Activated CD8-positive, alpha-beta memory T cell treated with anti-CD3 and anti-CD28 coated beads for 4 hours (primary cell): ENCODE results near the gene FMN1.
"Not testable (repeated sequence)": the region's sequence is repeated elsewhere in the genome, so short reads cannot be mapped to it uniquely, and the experiment has no call there.

Source experiments
- DNase-seq, 2 donors: peaks; one replicate each; pipeline ENCODE4 v3.0.0-alpha.2; 2020; ENCODE audit warnings: low read depth in 2 of 2

Gene FMN1

GRCh38 chr15:33091983-33092693, 102.4 kb downstream of the FMN1 start:
- no peak for DNase-seq

GRCh38 chr15:33089878-33090757, 104.4 kb downstream of the FMN1 start:
- DNase-seq = no peak

DNA sequence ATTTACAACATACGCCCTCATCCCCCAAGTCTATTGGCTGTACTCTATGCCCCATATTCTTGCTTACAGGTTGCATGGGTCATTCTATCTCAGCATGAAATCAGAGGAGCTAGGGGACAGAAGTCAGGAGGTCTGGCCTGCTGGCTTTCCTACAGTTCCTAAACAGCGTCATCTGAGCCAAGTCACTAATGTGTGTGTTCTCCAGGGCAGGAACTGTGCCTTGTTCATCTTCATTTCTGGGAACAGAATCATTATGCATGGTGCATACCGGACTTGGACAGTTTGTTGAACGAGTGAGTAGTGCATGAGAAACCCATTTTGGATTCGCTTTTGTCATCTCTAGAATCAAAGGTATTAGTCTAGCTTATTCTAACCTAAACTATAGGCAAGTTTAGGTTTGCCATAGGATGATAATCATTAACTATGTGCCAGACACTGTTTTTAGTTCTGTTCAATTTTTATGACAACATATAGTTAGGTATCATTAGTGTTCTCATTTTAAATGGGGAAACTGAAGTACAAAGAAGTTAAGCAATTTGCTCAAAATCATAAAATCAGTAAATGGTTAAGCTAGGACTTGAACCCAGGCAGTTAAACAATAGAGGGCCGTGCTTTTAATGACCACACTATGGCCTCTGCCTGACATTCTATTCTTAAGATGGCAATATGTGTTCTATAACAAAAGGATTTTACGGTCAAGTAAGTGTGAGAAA, 105.2 kb downstream of the FMN1 start:
- DNase-seq = no peak

- no peak for DNase-seq
Measured at GRCh38 chr15:33086500-33087121, 107.9 kb downstream of the FMN1 start.

- no peak for DNase-seq
Measured at GRCh38 chr15:33084661-33085060, 109.9 kb downstream of the FMN1 start.

DNA sequence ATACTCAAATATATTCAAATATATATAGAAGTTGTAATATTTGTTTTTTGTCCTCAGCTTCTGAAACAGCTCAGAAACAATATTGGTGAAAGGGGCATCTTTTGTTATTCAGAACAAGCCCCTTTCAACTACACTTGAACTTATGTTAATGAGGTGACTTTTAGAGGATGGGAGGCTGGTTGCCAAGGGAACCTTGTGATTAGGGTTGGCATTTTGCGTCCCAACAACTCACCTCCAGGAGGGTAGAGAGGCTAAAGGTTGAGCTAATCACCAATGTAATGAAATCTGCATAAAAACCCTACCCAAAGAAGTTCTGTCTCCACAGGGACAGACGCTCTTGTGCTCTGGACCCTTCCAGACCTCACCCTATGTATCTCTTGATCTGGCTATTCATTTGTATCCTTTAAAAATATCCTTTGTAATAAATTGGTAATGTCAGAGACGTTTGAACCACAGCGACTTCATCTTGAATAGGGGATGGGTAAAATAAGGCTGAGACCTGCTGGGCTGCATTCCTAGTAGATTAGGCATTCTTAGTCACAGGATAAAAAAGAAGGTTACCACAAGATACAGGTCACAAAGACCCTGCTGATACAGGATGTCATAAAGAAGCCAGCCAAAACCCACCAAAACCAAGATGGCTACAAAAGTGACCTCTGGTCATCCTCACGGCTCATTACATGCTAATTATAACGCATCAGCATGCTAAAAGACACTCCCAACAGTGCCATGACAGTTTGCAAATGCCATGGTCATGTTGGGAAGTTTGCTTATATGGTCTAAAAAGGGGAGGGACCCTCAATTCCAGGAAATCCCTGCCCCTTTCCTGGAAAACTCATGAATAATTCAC, 111.1 kb downstream of the FMN1 start:
- DNase-seq = no peak

- no peak for DNase-seq
Measured at GRCh38 chr15:33080006-33080405, 114.5 kb downstream of the FMN1 start.

- no peak for DNase-seq
Measured at GRCh38 chr15:33078607-33079006, 115.9 kb downstream of the FMN1 start.

DNA sequence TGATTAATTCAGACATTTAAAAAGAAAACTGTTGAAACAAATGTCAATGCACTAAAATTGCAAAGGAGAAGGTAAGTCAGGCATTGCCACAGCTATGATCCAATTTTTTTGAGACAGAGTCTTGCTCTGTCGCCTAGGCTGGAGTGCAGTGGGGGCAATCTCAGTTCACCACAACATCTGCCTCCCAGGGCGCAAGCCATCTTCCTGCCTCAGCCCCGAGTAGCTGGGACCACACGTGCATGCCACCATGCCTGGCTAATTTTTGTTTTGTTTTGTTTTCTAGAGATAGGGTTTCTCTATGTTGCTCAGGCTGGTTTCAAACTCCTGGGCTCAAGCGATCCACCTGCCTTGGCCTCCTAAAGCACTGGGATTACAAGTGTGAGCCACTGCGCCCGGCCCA, 117.6 kb downstream of the FMN1 start:
- DNase-seq = no peak

DNA sequence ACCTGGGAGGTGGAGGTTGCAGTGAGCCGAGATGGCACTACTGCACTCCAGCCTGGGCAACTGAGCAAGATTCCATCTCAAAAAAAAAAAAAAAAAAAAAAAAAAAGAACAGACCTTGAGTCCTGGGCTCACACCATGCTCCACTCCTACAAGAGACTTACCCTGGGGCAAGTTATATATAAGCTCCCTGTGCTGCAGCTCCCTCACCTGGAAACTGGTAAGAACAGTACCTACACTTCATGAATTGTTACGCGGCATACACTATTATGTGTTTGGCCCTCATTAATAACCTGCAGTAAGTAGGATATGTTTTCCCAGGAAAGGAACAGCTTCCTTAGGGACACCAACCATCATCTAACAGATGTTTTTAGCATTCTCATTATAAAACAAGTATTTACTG, 119.6 kb downstream of the FMN1 start:
- DNase-seq = no peak

- DNase-seq = no peak
Measured at GRCh38 chr15:33074212-33074611, 120.3 kb downstream of the FMN1 start.

DNA sequence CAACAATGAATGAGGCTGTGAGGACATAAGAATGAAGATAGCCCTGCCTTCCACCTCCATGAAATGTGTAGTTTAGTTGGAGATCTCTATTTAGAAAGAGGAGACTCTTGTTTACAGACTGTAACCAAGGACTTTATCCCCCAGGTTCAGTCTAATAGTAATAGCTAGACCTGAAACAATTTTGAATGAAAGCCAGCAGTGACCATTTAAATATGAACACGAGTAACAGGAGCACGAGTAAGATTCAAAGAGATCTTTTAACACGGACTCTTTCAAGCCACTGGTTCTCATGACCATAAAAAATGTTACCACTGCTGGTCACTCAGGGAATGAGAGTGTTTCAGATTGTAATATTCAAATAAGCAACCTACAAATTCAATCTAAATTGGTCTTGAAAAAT, 123.1 kb downstream of the FMN1 start:
- DNase-seq = no peak

DNA sequence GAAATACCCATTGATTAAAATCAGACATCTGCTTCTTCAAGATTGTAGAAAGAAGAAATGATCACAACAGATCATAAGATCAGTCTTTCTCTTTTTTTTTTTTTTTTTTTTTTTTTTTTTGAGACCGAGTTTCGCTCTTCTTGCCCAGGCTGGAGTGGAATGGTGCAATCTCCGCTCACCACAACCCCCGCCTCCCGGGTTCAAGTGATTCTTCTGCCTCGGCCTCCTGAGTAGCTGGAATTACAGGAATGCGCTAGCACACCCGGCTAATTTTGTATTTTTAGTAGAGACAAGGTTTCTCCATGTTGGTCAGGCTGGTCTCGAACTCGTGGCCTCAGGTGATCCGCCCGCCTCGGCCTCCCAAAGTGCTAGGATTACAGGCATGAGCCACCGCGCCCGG, 124.6 kb downstream of the FMN1 start:
- not testable (repeated sequence) for DNase-seq

DNA sequence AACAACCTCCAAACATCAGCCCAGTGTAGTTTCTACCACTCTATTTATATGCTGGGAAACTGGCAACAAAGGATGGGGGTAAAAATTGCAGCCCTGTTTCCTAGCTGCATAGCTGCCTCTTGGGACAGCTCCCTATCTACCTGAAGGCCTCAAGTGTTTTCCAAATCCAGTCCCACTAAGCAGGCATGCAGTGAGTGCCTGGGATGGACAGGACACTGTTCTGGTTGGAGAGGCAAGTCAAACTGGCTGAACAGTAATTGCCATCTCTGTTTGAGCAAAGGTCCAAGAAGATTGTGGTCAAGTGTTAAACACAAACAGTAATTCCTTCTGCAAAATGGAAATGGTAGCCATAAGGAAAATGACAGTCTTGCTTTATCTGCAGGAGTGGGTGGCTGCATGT, 125.4 kb downstream of the FMN1 start:
- no peak for DNase-seq

- no peak for DNase-seq
Measured at GRCh38 chr15:33068511-33068990, 126.0 kb downstream of the FMN1 start.

DNA sequence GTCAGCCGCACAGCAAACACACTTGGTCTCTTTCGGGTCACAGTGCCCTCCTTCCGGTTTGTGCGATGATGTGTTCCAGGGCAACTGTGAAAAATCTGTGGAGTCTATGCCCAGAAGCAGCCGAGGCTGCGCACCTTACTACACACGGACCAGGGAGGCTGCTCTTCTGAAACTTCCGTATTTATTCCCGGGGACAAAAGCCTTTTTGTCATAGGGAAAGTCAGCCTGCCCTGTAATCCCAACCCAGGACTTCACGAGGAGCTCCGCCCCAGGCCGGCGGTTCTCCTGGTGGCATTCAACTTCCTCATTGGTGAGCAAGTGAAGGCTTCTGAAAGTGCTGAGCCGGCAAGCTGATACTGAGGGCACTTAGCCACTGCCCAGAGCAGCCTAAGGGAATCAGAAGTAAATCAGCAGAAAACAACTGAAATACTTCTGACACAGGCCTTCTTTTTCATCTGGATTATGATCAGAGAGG, 126.5 kb downstream of the FMN1 start:
- no peak for DNase-seq

GRCh38 chr15:33067456-33067855, 127.1 kb downstream of the FMN1 start:
- DNase-seq = no peak

GRCh38 chr15:33066584-33066983, 127.9 kb downstream of the FMN1 start:
- no peak for DNase-seq

DNA sequence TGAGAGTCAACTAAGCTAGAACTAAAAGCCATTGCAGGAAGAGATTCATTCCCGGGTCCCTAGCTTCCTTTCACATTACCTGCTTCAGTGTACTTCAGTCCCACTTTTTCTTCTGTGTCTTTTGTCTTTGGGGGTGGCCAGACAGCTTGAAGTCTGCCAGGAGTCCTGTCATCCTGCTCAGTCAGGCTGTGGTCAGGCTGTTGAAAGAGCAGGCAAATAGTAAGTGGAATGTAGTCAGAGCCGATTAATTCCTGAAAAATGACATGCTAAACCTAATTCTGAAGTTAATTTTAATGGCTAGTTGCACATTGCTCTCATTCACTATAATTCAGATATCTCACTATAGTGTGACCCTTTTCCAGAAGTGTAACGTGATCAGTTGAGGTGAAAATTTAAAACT, 129.6 kb downstream of the FMN1 start:
- DNase-seq = no peak

DNA sequence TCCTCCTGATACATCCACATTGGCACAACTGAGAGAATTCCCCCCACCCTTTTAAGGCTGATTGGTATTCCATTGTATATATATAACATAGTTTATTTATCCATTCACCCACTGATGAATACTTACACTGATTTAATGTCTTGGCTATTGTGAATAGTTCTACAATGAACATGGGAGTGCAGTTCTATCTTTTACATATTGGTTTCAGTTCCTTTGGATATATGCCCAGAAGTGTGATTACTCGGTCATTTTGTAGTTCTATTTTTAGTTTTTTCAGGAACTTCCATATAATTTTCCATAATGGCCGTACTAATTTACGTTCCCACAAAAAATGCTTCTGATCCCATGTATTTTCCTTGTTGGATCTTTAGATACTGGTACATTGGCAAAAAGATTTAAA, 135.3 kb downstream of the FMN1 start:
- no peak for DNase-seq

DNA sequence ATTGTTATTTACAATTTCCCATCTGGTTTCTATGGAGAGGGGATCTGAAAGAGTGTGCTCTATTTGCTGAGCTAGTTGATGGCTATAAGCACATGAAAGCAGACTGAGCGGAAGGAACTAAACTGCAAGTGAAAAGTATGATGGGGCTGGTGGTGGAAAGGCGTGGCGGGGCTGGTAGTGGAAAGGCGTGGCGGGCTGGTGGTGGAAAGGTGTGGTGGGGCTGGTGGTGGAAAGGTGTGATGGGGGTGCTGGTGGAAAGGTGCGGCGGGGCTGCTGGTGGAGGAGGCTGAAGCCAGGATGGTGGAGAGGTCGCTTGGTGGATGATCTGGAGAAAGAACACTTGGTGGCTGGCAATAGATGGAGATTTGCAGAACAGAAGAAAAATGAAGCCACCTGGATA, 136.7 kb downstream of the FMN1 start:
- no peak for DNase-seq
